Natural killer cell (primary cell): ENCODE data around the gene IFNG-AS1. TPM values are rescaled to one million over a fixed set of nuclear protein-coding genes. Genes with fewer than 3 reads are reported as not detected.
A peak's percentile ranks its signal among the peaks of the same experiment; 100 is the strongest.

Experiments
- ATAC-seq, 3 donors: fragments of 150-1000 bp in 2 of 3; fragments of 200-7000 bp in 1 of 3; cut with Tn5 transposase; 1 replicate in 1 of 3; 2 replicates in 2 of 3; pipeline ENCODE4 v1.10.0; 2021; ENCODE audit warnings: mild to moderate bottlenecking in 2 of 3, moderate library complexity in 2 of 3
- DNase-seq, 2 donors: peaks; one replicate each; pipeline versions ENCODE4 v3.0.0 to v3.0.0-alpha.2; 2013 to 2021; ENCODE audit warnings: mixed read lengths in 1 of 2
- H3K27ac ChIP-seq: one replicate; pipeline ENCODE4 v1.5.1; 2013; ENCODE audit warnings: mild to moderate bottlenecking, low read length
- H3K27me3 ChIP-seq: one replicate; pipeline ENCODE4 v1.6.1; 2013; ENCODE audit warnings: low read length; ENCODE audit not compliant: control insufficient read depth, insufficient read depth
- H3K36me3 ChIP-seq: one replicate; pipeline ENCODE4 v1.6.1; 2013; ENCODE audit warnings: low read length; ENCODE audit not compliant: control insufficient read depth, insufficient read depth
- H3K4me1 ChIP-seq: one replicate; pipeline ENCODE4 v1.6.1; 2013; ENCODE audit warnings: low read length; ENCODE audit not compliant: control insufficient read depth, insufficient read depth
- H3K4me3 ChIP-seq: one replicate; pipeline ENCODE4 v1.5.1; 2013; ENCODE audit warnings: low read length
- H3K9me3 ChIP-seq: one replicate; pipeline ENCODE4 v1.6.1; 2013; ENCODE audit warnings: low read length; ENCODE audit not compliant: control insufficient read depth, insufficient read depth
- H3K27ac Mint-ChIP-seq, 2 donors: one replicate each; pipeline ENCODE4 v1.8.0; 2022; ENCODE audit warnings: mild to moderate bottlenecking in 2 of 2, mixed read lengths in 2 of 2, moderate library complexity in 1 of 2
- H3K27me3 Mint-ChIP-seq, 2 donors: one replicate each; pipeline ENCODE4 v1.8.0; 2022; ENCODE audit warnings: low read depth in 2 of 2, mixed read lengths in 2 of 2
- H3K36me3 Mint-ChIP-seq: one replicate; pipeline ENCODE4 v1.8.0; 2022; ENCODE audit warnings: mixed read lengths
- H3K4me1 Mint-ChIP-seq, 2 donors: one replicate each; pipeline ENCODE4 v1.8.0; 2022; ENCODE audit warnings: mixed read lengths in 2 of 2
- H3K4me3 Mint-ChIP-seq: one replicate; pipeline ENCODE4 v1.8.0; 2022; ENCODE audit warnings: mild to moderate bottlenecking, moderate library complexity, mixed read lengths
- H3K9me3 Mint-ChIP-seq, 2 donors: one replicate each; pipeline ENCODE4 v1.8.0; 2022; ENCODE audit warnings: mixed read lengths in 2 of 2
- CTCF ChIP-seq: fragments of 200-600 bp; IDR thresholded peaks from one replicate; pipeline ENCODE4 v1.8.0; 2022; ENCODE audit warnings: antibody characterized with exemption
- WGBS: methylation state at CpG from one replicate; pipeline ENCODE4 v1.1.7; 2013; ENCODE audit warnings: missing lambda C conversion rate; ENCODE audit not compliant: insufficient coverage; 5-methylcytosine and 5-hydroxymethylcytosine counted together
- intact Hi-C: fragments of 100-400 bp; cut with micrococcal nuclease; formaldehyde crosslinking; loops from one replicate; pipeline ENCODE4 v1.14.2; 2022
- total RNA-seq, 4 donors: library from RNA; stranded (reverse); fragments of 120-200 nt in 1 of 4; gene quantifications; one replicate each; pipeline versions ENCODE4 v1.2.3 to v1.2.4, GENCODE V29; 2013 to 2022

Gene IFNG-AS1
- total RNA-seq, 3 donors from 2014 or later (not counting 1 experiment from before 2014, with no cell fraction given): 1.4 to 2.4 (median 1.6) TPM

GRCh38 chr12:67986632-67987031 lies 2.6 kb upstream of the IFNG-AS1 start:
- Mint-ChIP-seq H3K27me3 (peaks cover 7 to 16% of the 10 kb centered on the region in 2 donors), H3K36me3 (no peaks in the 10 kb centered on the region), H3K4me1 (peaks cover 11% of the 10 kb centered on the region in 2 donors), H3K4me3 (no peak overlapping the region), H3K9me3 (no peaks in the 10 kb centered on the region), H3K27ac (no peak overlapping the region)
- H3K4me1 ChIP-seq: peaks cover 25% of the 10 kb centered on the region
- intact Hi-C loops: no loop called here
- DNase-seq: no peak
- no peak for TF ChIP-seq CTCF
- H3K27me3 ChIP-seq: no peaks in the 10 kb centered on the region
- H3K36me3 ChIP-seq: no peaks in the 10 kb centered on the region
- no peak overlapping the region for H3K4me3 ChIP-seq
- no peaks in the 10 kb centered on the region for H3K9me3 ChIP-seq
- no peak overlapping the region for H3K27ac ChIP-seq
- ATAC-seq: no peak

- Histone ChIP-seq H3K27me3 (no peaks in the 10 kb centered on the region), H3K4me3 (no peak overlapping the region), H3K27ac (peak overlapping the region; percentile 11), H3K4me1 (peaks cover 25% of the 10 kb centered on the region), H3K36me3 (no peaks in the 10 kb centered on the region), H3K9me3 (no peaks in the 10 kb centered on the region)
- WGBS: 38% methylated on average over 1 of the region's 1 CpG
- peaks cover 11% of the 10 kb centered on the region in 2 donors for H3K4me1 Mint-ChIP-seq
- DNase-seq: no peak
- TF ChIP-seq CTCF: no peak
- H3K27me3 Mint-ChIP-seq: peaks cover 11 to 17% of the 10 kb centered on the region in 2 donors
- no peak for ATAC-seq
- no peaks in the 10 kb centered on the region for H3K36me3 Mint-ChIP-seq
- peak overlapping the region in 1 of 2 donors; percentile 46 for H3K27ac Mint-ChIP-seq
- intact Hi-C loops: no loop called here
- H3K4me3 Mint-ChIP-seq: peak overlapping the region; percentile 45
- no peaks in the 10 kb centered on the region for H3K9me3 Mint-ChIP-seq
Observed at GRCh38 chr12:67988601-67989021, 636 bp upstream of the IFNG-AS1 start.

- Histone ChIP-seq H3K27ac (peak overlapping the region; percentile 84), H3K4me1 (peaks cover 25% of the 10 kb centered on the region), H3K4me3 (no peak overlapping the region), H3K27me3 (peaks cover 2% of the 10 kb centered on the region), H3K36me3 (no peaks in the 10 kb centered on the region), H3K9me3 (no peaks in the 10 kb centered on the region)
- intact Hi-C loops: no loop called here
- WGBS: 42% methylated on average over 4 of the region's 4 CpGs
- H3K36me3 Mint-ChIP-seq: no peaks in the 10 kb centered on the region
- H3K4me1 Mint-ChIP-seq: peaks cover 11% of the 10 kb centered on the region in 2 donors
- DNase-seq: peak in 1 of 2 donors; percentile 70
- peak; percentile 65 to 92 (median 78) for ATAC-seq
- H3K9me3 Mint-ChIP-seq: no peaks in the 10 kb centered on the region
- TF ChIP-seq CTCF: no peak
- no peak overlapping the region for H3K27ac Mint-ChIP-seq
- H3K4me3 Mint-ChIP-seq: no peak overlapping the region
- H3K27me3 Mint-ChIP-seq: peaks cover 11 to 24% of the 10 kb centered on the region in 2 donors
Observed at GRCh38 chr12:67991158-67991557, 1.9 kb downstream of the IFNG-AS1 start.

GRCh38 chr12:67993143-67993542 lies 3.9 kb downstream of the IFNG-AS1 start:
- Histone ChIP-seq H3K27ac (no peak overlapping the region), H3K27me3 (peaks cover 2% of the 10 kb centered on the region), H3K36me3 (no peaks in the 10 kb centered on the region), H3K4me1 (peaks cover 24% of the 10 kb centered on the region), H3K4me3 (no peak overlapping the region), H3K9me3 (no peaks in the 10 kb centered on the region)
- no peaks in the 10 kb centered on the region for H3K9me3 Mint-ChIP-seq
- peaks cover 11% of the 10 kb centered on the region in 2 donors for H3K4me1 Mint-ChIP-seq
- peak overlapping the region in 1 of 2 donors; percentile 9 for H3K27ac Mint-ChIP-seq
- ATAC-seq (no peak), DNase-seq (no peak)
- peaks cover 11 to 29% of the 10 kb centered on the region in 2 donors for H3K27me3 Mint-ChIP-seq
- H3K4me3 Mint-ChIP-seq: no peak overlapping the region
- no peaks in the 10 kb centered on the region for H3K36me3 Mint-ChIP-seq
- no peak for TF ChIP-seq CTCF
- WGBS: 81% methylated on average over 2 of the region's 2 CpGs
- intact Hi-C loops: no loop called here
